Brain microvascular endothelial cell (primary cell): ENCODE data around the gene PDE11A.

Source experiments
- DNase-seq: peaks from one replicate; pipeline ENCODE4 v3.0.0-alpha.2; 2020
- H3K27ac ChIP-seq: fragments of 250-450 bp; sonication (Bioruptor Pico); 2 replicates; pipeline ENCODE4 v1.5.1; 2020; ENCODE audit warnings: mild to moderate bottlenecking, moderate library complexity
- H3K27me3 ChIP-seq: fragments of 250-450 bp; sonication (Bioruptor Pico); replicated peaks from 2 replicates; pipeline ENCODE4 v1.5.1; 2020; ENCODE audit warnings: mild to moderate bottlenecking
- H3K36me3 ChIP-seq: fragments of 250-450 bp; sonication (Bioruptor Pico); replicated peaks from 2 replicates; pipeline ENCODE4 v1.5.1; 2020; ENCODE audit warnings: mild to moderate bottlenecking
- H3K4me3 ChIP-seq: 2 replicates; pipeline ENCODE4 v1.5.1; 2011; ENCODE audit warnings: low read depth, mild to moderate bottlenecking, control low read depth, low read length, moderate library complexity
- CTCF ChIP-seq: IDR thresholded peaks from 2 replicates; pipeline ENCODE4 v1.5.1; 2011; ENCODE audit warnings: low read depth, mild to moderate bottlenecking, moderate library complexity, low read length, control low read depth, inconsistent platforms; ENCODE audit errors: missing control alignments
- in situ Hi-C: cut with HindIII; loops from 2 replicates; pipeline ENCODE4 v1.10.0; 2017; ENCODE audit warnings: low sequenced_read_pairs, low pct_ligation_motif_present

The PDE11A gene

GRCh38 chr2:177660742-177661141 is 411.8 kb downstream of the PDE11A start:
- Histone ChIP-seq H3K27me3 (no peaks in the 10 kb centered on the region), H3K36me3 (no peaks in the 10 kb centered on the region), H3K27ac (no peak overlapping the region), H3K4me3 (no peak overlapping the region)
- no peak for TF ChIP-seq CTCF
- in situ Hi-C loops = no loop called here
- no peak for DNase-seq

- H3K4me3 ChIP-seq = no peak overlapping the region
- TF ChIP-seq CTCF = no peak
Measured at GRCh38 chr2:177658309-177658708, 414.3 kb downstream of the PDE11A start.

GRCh38 chr2:177651833-177652232 is 420.7 kb downstream of the PDE11A start:
- Histone ChIP-seq H3K27me3 (peaks cover 5% of the 10 kb centered on the region), H3K27ac (no peak overlapping the region), H3K36me3 (no peaks in the 10 kb centered on the region), H3K4me3 (no peak overlapping the region)
- no peak for DNase-seq
- in situ Hi-C loops = no loop called here
- no peak for TF ChIP-seq CTCF

More at GRCh38 chr2:177658309-177658708, 414.3 kb downstream of the PDE11A start:
- no peaks in the 10 kb centered on the region for H3K36me3 ChIP-seq
- in situ Hi-C loops = no loop called here
- no peaks in the 10 kb centered on the region for H3K27me3 ChIP-seq
- no peak overlapping the region for H3K27ac ChIP-seq
- no peak for DNase-seq

- no peak for DNase-seq
- TF ChIP-seq CTCF = no peak
- Histone ChIP-seq H3K27ac (no peak overlapping the region), H3K36me3 (no peaks in the 10 kb centered on the region), H3K27me3 (peaks cover 5% of the 10 kb centered on the region), H3K4me3 (no peak overlapping the region)
- in situ Hi-C loops = no loop called here
Measured at GRCh38 chr2:177649568-177650518, 422.7 kb downstream of the PDE11A start.

- H3K4me3 ChIP-seq = no peak overlapping the region
- H3K36me3 ChIP-seq = no peaks in the 10 kb centered on the region
- no peak for DNase-seq
- TF ChIP-seq CTCF = no peak
- H3K27me3 ChIP-seq = peaks cover 2% of the 10 kb centered on the region
- in situ Hi-C loops = no loop called here
- no peak overlapping the region for H3K27ac ChIP-seq
Measured at GRCh38 chr2:177646791-177647190, 425.8 kb downstream of the PDE11A start.
